SHP77 (cell line): ENCODE data around the gene BCAS4.

Source experiments
- DNase-seq, 2 experiments: peaks; one replicate each; lab custom pipeline; 2025; lab: John Stamatoyannopoulos, UW

Gene BCAS4

GRCh38 chr20:50911716-50912115 is 116.9 kb downstream of the BCAS4 start:
- DNase-seq, result no peak

GRCh38 chr20:50913690-50914375 is 119.0 kb downstream of the BCAS4 start:
- DNase-seq, result no peak

- DNase-seq, result no peak
These were observed 120.6 kb downstream of the BCAS4 start for GRCh38 chr20:50915424-50915823.

DNA sequence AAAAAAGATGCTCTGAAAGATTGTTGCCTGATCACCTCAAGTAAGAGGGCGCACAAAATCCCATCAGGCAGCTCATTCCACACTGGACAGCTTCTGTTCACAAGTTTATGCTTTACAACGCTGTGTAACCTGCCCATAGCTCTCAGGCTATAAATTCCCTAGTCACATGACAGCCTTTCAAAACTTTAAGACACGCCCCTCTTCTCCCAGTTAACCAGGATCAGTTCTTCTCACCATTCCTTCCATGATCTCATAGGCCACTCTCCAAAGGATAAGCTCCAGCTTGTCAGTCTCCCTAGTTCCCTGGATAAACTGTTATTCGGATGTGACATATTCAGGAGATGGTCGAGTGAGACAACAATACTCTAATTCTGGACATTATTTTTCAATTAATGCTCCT is 121.4 kb downstream of the BCAS4 start:
- no peak for DNase-seq

DNA sequence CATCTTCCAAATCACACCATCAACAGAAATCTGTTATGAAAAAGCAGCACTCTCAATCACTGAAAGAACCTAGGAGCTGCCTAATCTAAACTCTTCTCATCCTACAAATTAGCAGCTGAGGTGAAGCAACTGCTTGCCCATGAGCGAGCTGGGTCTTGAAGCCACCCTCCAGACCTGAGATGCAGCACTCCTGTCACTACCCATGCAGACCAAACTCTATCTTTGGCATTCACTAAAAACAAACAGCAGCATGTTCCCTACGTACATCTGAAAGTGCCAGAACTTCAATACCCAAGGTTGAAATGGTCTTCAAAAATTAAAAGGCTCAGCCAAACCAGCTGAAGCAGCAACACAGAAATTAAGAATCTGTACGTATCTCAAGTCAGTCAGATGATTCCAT is 122.1 kb downstream of the BCAS4 start:
- DNase-seq, result no peak

DNA sequence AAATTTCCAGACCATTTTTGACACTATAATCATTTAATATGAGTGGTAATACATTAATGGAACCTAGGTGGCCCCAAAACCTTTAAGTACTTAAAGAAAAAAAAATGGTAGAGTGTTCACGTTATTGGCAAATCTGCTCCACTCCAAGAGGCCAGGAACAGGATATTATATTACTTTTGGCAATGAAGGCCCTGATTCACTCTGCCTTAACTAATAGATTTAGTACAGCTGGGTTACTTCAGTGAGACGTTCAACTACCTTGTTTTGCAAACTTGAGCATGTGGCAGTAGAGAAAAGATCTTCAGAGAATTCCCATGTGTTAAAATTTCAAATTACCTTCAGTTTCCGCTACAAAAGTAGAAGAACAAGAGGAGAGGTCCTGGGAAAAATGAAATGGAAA is 123.5 kb downstream of the BCAS4 start:
- no peak for DNase-seq

DNA sequence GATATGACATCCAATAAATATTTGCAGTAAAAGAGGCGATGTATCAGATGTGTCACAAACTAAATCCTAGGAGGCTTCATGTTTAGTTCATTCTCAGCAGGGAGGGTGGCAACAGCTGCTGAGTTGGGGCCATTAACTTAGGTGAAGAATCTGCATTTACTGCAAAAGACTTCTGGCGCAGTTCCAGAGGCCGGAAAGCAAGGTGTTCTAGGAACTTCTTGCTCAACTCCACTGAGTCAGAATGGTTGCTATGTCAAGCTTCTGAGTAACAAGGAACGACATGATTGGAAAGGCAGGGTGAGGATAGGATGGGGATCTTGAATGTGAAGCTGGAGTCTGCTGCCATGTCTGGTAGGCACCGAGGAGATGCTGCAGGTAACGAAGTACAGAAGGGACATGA is 124.7 kb downstream of the BCAS4 start:
- no peak for DNase-seq

GRCh38 chr20:50920997-50921396 is 126.1 kb downstream of the BCAS4 start:
- DNase-seq, result no peak

GRCh38 chr20:50921803-50922501 is 127.1 kb downstream of the BCAS4 start:
- DNase-seq, result no peak

GRCh38 chr20:50924261-50924920 is 129.5 kb downstream of the BCAS4 start:
- no peak for DNase-seq

DNA sequence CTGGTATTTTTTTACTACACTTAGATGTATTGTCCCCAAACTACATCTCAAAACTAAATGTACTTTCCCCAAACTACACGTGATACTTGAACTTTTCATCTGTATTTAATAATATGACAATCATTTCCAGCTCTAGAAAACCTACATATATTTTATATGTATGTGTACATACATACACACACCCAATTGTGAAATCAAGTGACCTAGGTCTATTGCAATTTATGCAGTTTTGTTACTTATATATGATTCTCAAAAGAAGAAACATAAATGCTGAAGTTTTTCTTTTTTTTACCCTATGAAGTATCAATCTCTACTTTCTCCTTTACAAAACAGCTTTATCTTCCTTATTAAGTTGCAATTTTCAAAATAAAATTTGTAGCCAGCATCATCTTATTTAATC is 131.7 kb downstream of the BCAS4 start:
- no peak for DNase-seq
